Stimulated activated CD8-positive, alpha-beta memory T cell treated with anti-CD3 and anti-CD28 coated beads, Interleukin-4, amount 100 ng/mL, for 4 hours (primary cell): ENCODE measurements around the gene AKT1.
"Not testable (repeated sequence)": the region's sequence is repeated elsewhere in the genome, so short reads cannot be mapped to it uniquely, and the experiment has no call there.

Experiments
- DNase-seq, 2 donors: peaks; one replicate each; pipeline ENCODE4 v3.0.0-alpha.2; 2020; ENCODE audit warnings: low read depth in 2 of 2, low spot score in 1 of 2

Gene AKT1

DNA sequence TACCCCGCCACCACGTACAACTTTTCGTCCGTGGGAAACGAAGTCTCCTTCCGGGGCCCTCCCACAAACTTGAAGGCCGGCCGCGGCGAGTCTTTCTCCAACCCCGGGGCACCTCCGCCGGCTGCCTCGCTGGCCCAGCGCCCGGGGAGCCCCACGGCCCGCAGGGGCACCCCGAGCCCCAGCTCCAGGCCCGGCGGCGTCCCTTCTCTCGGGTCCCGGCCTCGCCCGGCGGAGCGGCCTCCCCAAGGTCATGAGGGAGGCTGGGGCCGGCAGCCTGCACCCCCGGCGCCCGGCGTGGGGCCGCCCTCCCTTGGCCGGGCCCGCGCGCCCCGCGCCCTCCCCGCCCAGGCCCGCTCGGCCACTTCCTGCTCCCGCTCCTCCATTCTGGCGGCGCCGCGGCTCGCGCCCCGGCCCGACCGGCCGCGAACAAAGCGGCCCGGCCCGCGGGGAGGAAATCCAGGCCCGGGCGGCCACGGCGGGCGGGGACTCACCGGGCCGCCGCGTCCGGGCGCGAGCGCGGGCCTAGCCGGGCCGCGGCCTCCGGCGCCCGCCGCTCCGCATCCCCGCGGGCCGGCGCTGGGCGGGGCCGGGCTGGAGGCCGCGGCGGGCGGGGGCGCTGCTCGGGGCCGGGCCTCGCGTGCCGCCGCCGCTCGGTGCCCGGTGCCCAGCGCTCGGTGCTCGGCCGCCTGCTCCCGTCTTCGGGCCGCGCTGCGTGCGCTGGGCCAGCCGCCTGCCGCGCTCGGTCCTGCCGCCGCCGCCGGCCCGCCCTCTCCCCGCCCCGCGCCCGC is at the start of gene AKT1:
Gene AKT1, minus strand, starts transcription at position 756 of the 788 bp plus-strand sequence. CDS start 3,105 bp downstream, outside the sequence.
- DNase-seq = no peak

DNA sequence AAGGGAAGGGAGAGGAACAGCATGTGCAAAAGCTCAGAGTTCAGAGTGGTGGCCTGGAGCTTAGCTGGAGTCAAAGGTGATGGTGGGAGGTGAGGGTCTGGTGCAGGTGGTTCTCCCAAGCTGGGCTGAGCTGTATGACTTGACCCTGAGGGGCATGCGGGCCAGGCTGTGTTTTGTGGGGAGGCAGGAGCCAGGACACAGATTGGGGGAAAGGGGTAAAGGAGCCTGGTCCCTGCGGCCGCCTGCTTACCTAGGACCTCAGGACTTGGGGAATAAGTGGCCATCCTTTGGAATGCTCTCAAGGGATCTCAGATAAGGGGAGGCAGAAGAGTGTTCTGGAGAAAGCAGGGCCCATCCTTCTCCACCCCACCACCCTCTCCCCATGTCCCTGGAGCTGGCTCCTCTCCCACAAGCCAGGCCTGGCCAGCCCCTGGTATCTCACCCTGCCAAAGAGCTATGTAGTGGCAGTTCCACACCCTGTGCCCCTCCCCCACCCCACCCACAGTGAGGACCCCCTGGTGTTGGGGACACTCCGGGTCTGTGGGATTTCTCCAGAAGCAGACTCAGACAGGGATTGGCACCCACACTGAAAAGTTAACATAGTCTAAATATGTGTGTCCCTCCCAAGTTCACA is 49.6 kb upstream of the AKT1 start:
- no peak for DNase-seq

- DNase-seq = no peak
Measured at GRCh38 chr14:104844306-104845032, 48.9 kb upstream of the AKT1 start.

DNA sequence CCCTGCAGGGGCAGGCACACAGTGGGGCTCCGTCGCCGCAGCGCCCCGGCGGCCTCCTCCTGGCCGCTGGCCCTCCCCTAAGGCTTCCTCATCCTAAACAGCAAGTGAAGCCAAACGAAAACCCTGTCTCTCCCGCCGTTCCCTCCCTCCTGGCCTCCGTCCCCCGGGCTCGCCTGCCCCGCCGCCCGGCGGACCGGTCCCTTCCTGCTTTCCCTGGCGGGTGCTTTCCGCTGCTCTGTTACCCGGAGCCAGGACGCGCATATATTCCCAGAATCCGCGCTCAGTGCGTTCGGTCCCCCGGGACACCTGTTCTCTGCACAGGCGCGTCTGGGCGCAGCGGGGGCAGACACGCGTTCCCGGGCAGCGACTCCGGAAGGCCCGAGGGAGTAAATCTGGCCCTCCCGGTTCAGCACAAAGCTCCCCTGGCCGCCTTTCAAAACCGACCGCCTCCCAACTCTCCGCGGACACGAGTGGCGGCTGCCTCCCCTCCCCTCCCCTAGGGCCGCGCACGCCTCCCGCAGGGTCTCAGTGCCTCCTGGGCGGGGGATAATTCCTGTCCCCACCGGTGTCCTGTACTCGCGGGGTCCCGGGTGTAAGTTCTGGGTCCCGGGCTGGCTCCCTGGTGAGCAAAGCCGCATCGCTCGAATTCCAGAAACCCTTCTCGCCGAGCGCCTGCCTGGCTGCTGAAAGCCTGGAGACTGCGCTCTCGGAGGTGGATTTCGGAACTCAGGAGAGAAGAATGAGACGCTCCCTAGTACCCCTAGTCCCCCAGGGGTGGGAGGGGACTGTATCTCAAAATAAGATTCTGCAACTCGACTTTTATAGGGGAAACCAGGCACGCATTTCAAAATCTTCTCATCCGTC is 48.1 kb upstream of the AKT1 start:
- DNase-seq = no peak

- no peak for DNase-seq
Measured at GRCh38 chr14:104843006-104843405, 47.5 kb upstream of the AKT1 start.

- DNase-seq = no peak
Measured at GRCh38 chr14:104841730-104842129, 46.2 kb upstream of the AKT1 start.

- not testable (repeated sequence) for DNase-seq
Measured at GRCh38 chr14:104836171-104836935, 40.8 kb upstream of the AKT1 start.

GRCh38 chr14:104830781-104831180 is 35.2 kb upstream of the AKT1 start:
- DNase-seq = no peak

GRCh38 chr14:104827177-104828055 is 31.9 kb upstream of the AKT1 start:
- no peak for DNase-seq

- no peak for DNase-seq
Measured at GRCh38 chr14:104826861-104827176, 31.3 kb upstream of the AKT1 start.

GRCh38 chr14:104826189-104826860 is 30.8 kb upstream of the AKT1 start:
- peak; percentile 79 to 95 for DNase-seq

DNA sequence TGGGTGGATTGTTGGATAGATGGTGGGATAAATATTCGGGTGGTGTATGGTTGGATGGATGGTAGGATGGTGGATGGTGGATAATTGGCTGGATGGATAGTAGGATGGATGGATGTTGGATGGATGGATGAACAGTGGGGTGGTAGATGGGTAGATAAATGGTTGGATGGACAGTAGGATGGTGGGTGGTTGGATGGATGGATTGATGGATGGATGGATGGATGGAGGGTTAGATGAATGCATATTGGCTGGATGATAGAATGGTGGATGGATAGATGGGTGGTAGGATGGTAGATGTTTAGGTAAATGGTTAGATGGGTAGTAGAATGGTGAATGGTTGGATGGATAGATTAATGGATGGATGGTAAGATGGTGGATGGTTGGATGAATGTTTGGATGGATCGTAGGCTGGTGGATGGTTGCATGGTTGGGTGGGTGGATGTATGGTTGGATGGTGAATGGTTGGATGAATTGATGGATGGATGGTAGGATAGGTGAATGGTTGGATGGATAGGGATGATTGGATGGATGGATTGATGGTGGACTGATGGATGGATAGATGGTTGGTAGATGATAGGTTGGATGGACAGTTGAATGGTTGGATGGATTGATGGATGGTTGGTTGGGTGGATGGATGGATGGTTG is 28.9 kb upstream of the AKT1 start:
- DNase-seq = no peak

GRCh38 chr14:104822821-104823615 is 27.5 kb upstream of the AKT1 start:
- DNase-seq = no peak

GRCh38 chr14:104821971-104822608 is 26.5 kb upstream of the AKT1 start:
- no peak for DNase-seq

- no peak for DNase-seq
Measured at GRCh38 chr14:104821229-104821945, 25.8 kb upstream of the AKT1 start.

DNA sequence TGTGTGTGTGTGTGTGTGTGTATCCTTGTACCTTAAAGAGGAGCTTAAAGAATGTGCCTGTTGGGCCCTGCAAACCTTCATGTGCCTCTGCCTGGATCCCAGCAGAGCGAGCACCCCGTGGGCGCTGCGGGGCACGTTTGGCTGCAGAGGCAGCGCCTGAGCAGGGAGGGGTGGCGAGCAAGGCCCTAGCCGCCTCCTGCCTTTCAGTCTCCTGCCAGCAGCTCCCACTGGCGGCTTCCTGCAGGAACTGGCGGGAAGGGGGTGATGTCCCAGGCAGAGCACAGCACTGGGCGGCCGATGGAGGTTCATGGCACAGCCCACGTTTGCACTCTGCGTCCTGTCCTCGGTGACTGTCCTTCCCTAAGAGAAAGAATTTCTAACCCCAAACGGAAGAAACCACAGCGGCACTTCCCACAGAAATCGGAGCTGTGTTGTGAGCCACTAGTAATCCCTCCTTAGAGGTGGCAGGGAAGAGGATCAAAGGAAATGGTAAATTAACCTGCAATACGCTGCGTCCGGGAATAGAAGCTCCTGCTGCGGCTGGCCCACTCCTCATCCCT is 25.2 kb upstream of the AKT1 start:
- no peak for DNase-seq
